NCI-H1048 (cell line): Measurements from ENCODE around the gene CCL8.
A peak's percentile ranks its signal among the peaks of the same experiment; 100 is the strongest.
"Not testable (repeated sequence)": the region's sequence is repeated elsewhere in the genome, so short reads cannot be mapped to it uniquely, and the experiment has no call there.

ENCODE experiments used
- DNase-seq: peaks from one replicate; lab custom pipeline; 2025; lab: John Stamatoyannopoulos, UW

Gene CCL8

GRCh38 chr17:34314279-34314678 lies 5.0 kb upstream of the CCL8 start:
- DNase-seq = no peak

- no peak for DNase-seq
These were observed 761 bp upstream of the CCL8 start for GRCh38 chr17:34318474-34318873.

GRCh38 chr17:34321964-34322363 lies 2.7 kb downstream of the CCL8 start:
- DNase-seq = no peak

- DNase-seq = not testable (repeated sequence)
These were observed 8.3 kb downstream of the CCL8 start for GRCh38 chr17:34327580-34327979.

GRCh38 chr17:34337701-34338100 lies 18.5 kb downstream of the CCL8 start:
- DNase-seq = no peak

GRCh38 chr17:34339138-34339770 lies 20.0 kb downstream of the CCL8 start:
- DNase-seq = no peak

GRCh38 chr17:34341916-34342315 lies 22.7 kb downstream of the CCL8 start:
- DNase-seq = no peak

GRCh38 chr17:34347063-34347462 lies 27.8 kb downstream of the CCL8 start:
- no peak for DNase-seq

GRCh38 chr17:34349751-34350150 lies 30.5 kb downstream of the CCL8 start:
- no peak for DNase-seq

- DNase-seq = no peak
These were observed 31.9 kb downstream of the CCL8 start for GRCh38 chr17:34351096-34351495.

- DNase-seq = no peak
These were observed 33.0 kb downstream of the CCL8 start for GRCh38 chr17:34352191-34352590.

- no peak for DNase-seq
These were observed 35.4 kb downstream of the CCL8 start for GRCh38 chr17:34354637-34355036.

- no peak for DNase-seq
These were observed 37.0 kb downstream of the CCL8 start, which contains the start of gene CCL13 for GRCh38 chr17:34356194-34356593. Gene CCL13, plus strand, starts transcription at chr17:34356480. Its CDS starts 47 bp downstream, at chr17:34356527.

GRCh38 chr17:34357398-34357797 lies 38.2 kb downstream of the CCL8 start:
- no peak for DNase-seq

- no peak for DNase-seq
These were observed 39.4 kb downstream of the CCL8 start for GRCh38 chr17:34358631-34359030.

- DNase-seq = no peak
These were observed 41.5 kb downstream of the CCL8 start for GRCh38 chr17:34360601-34361270.

GRCh38 chr17:34361478-34362061 lies 42.3 kb downstream of the CCL8 start:
- peak; percentile 47 for DNase-seq

GRCh38 chr17:34363183-34363661 lies 44.0 kb downstream of the CCL8 start, which contains the start of gene CCL1:
Gene CCL1, minus strand, starts transcription at chr17:34363233. Its CDS starts 72 bp downstream, at chr17:34363161.
- DNase-seq = no peak

GRCh38 chr17:34364751-34365150 lies 45.5 kb downstream of the CCL8 start:
- DNase-seq = no peak

- no peak for DNase-seq
These were observed 46.1 kb downstream of the CCL8 start for GRCh38 chr17:34365340-34365739.

- DNase-seq = no peak
These were observed 46.8 kb downstream of the CCL8 start for GRCh38 chr17:34366010-34366409.

- DNase-seq = no peak
These were observed 47.4 kb downstream of the CCL8 start for GRCh38 chr17:34366529-34367107.
